ENCODE data around the gene KIF17.

DNA sequence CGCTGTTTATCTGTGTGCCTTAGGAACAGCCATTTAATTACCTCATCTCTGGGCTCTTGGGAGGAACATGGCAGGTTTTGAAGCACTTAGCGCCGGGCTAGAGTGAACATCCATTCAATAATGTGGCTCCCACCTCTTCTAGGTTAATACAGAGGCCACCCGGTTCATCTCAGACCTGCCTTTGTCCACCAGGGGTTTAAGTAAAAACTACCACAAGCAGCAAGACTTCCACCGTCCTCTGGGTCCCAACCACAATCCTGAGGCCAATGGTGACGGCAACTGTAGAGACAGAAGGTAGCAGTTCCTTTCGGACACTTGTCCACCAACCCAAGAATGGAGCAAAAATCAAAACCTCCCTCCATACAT, 55.7 kb downstream of the KIF17 start:
- TF ChIP-seq, protein P1, sequence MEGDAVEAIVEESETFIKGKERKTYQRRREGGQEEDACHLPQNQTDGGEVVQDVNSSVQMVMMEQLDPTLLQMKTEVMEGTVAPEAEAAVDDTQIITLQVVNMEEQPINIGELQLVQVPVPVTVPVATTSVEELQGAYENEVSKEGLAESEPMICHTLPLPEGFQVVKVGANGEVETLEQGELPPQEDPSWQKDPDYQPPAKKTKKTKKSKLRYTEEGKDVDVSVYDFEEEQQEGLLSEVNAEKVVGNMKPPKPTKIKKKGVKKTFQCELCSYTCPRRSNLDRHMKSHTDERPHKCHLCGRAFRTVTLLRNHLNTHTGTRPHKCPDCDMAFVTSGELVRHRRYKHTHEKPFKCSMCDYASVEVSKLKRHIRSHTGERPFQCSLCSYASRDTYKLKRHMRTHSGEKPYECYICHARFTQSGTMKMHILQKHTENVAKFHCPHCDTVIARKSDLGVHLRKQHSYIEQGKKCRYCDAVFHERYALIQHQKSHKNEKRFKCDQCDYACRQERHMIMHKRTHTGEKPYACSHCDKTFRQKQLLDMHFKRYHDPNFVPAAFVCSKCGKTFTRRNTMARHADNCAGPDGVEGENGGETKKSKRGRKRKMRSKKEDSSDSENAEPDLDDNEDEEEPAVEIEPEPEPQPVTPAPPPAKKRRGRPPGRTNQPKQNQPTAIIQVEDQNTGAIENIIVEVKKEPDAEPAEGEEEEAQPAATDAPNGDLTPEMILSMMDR (IDR thresholded peaks at IDR 0.05), result no peak
- TF ChIP-seq POLR2A (IDR thresholded peaks at IDR 0.05) (no peak), POLR2AphosphoS5 (IDR thresholded peaks at IDR 0.05) (no peak)
